Colonic mucosa (tissue), 4 donors: ENCODE results near the gene CNOT4. TPM values are rescaled to one million over a fixed set of nuclear protein-coding genes. Genes with fewer than 3 reads are reported as not detected.

Source experiments
- DNase-seq: peaks from one replicate; pipeline ENCODE4 v3.0.0-alpha.2; 2020
- H3K27ac ChIP-seq: fragments of 200-600 bp; one replicate; pipeline ENCODE4 v1.8.0; 2021
- H3K27me3 ChIP-seq: fragments of 200-600 bp; one replicate; pipeline ENCODE4 v1.8.0; 2021
- H3K36me3 ChIP-seq: fragments of 200-600 bp; one replicate; pipeline ENCODE4 v1.8.0; 2021
- H3K4me1 ChIP-seq: fragments of 200-600 bp; one replicate; pipeline ENCODE4 v1.8.0; 2021; ENCODE audit warnings: mild to moderate bottlenecking
- H3K4me3 ChIP-seq: fragments of 200-600 bp; one replicate; pipeline ENCODE4 v1.8.0; 2021
- H3K9ac ChIP-seq, 2 donors: one replicate each; pipeline ENCODE4 v1.7.0; 2013; ENCODE audit warnings: control low read depth in 2 of 2, low read depth in 2 of 2, low read length in 2 of 2
- H3K9me3 ChIP-seq: fragments of 200-600 bp; one replicate; pipeline ENCODE4 v1.8.0; 2021
- CTCF ChIP-seq: fragments of 200-600 bp; IDR thresholded peaks from one replicate; pipeline ENCODE4 v1.8.0; 2022; ENCODE audit warnings: antibody characterized with exemption, mild to moderate bottlenecking
- intact Hi-C: fragments of 100-400 bp; cut with DNase I; formaldehyde crosslinking; loops from one replicate; pipeline ENCODE4 v1.14.1; 2022
- total RNA-seq, 2 donors: library from RNA; stranded (reverse); fragmentation: NEBNext Ultra II Directional in 1 of 2; extraction: Animal tissue kit (Norgen Biotek cat#: 25700) in 1 of 2; gene quantifications; one replicate each; pipeline ENCODE4 v1.2.1, GENCODE V29; 2021
- donor health status: healthy.
- donor health status: DM: no; HTN: no; CAD: no.
- donor health status: DM: no; HTN: no; CAD: no.

Gene CNOT4
- total RNA-seq, 2 donors from 2014 or later, result 14.7 to 20.9 TPM

- intact Hi-C loops, result no loop called here
- no peaks in the 10 kb centered on the region for H3K9me3 ChIP-seq
- H3K27me3 ChIP-seq, result no peaks in the 10 kb centered on the region
- no peaks in the 10 kb centered on the region for H3K4me1 ChIP-seq
- DNase-seq, result no peak
- no peak for TF ChIP-seq CTCF
- no peak overlapping the region for H3K9ac ChIP-seq
- H3K36me3 ChIP-seq, result no peaks in the 10 kb centered on the region
- H3K27ac ChIP-seq, result no peak overlapping the region
- no peak overlapping the region for H3K4me3 ChIP-seq
Observed at GRCh38 chr7:135537453-135537852, 27.6 kb upstream of the CNOT4 start.

- TF ChIP-seq CTCF, result no peak
- Histone ChIP-seq H3K4me3 (no peak overlapping the region), H3K27ac (no peak overlapping the region), H3K4me1 (no peaks in the 10 kb centered on the region), H3K9ac (no peak overlapping the region), H3K36me3 (no peaks in the 10 kb centered on the region), H3K9me3 (no peaks in the 10 kb centered on the region), H3K27me3 (no peaks in the 10 kb centered on the region)
- intact Hi-C loops, result no loop called here
- no peak for DNase-seq
Observed at GRCh38 chr7:135536150-135536549, 26.2 kb upstream of the CNOT4 start.

- Histone ChIP-seq H3K9ac (no peak overlapping the region), H3K36me3 (no peaks in the 10 kb centered on the region), H3K4me3 (no peak overlapping the region), H3K27ac (no peak overlapping the region), H3K27me3 (no peaks in the 10 kb centered on the region), H3K4me1 (no peaks in the 10 kb centered on the region), H3K9me3 (no peaks in the 10 kb centered on the region)
- TF ChIP-seq CTCF, result no peak
- intact Hi-C loops, result no loop called here
- no peak for DNase-seq
Observed at GRCh38 chr7:135527025-135527424, 17.1 kb upstream of the CNOT4 start.

GRCh38 chr7:135525426-135525825, 15.5 kb upstream of the CNOT4 start:
- Histone ChIP-seq H3K4me3 (no peak overlapping the region), H3K9me3 (no peaks in the 10 kb centered on the region), H3K27me3 (no peaks in the 10 kb centered on the region), H3K27ac (no peak overlapping the region), H3K9ac (no peak overlapping the region), H3K4me1 (no peaks in the 10 kb centered on the region), H3K36me3 (no peaks in the 10 kb centered on the region)
- TF ChIP-seq CTCF, result no peak
- no peak for DNase-seq
- intact Hi-C loops, result no loop called here

GRCh38 chr7:135523146-135523545, 13.2 kb upstream of the CNOT4 start:
- Histone ChIP-seq H3K4me1 (no peaks in the 10 kb centered on the region), H3K36me3 (no peaks in the 10 kb centered on the region), H3K27ac (no peak overlapping the region), H3K27me3 (no peaks in the 10 kb centered on the region), H3K4me3 (no peak overlapping the region), H3K9ac (no peak overlapping the region), H3K9me3 (no peaks in the 10 kb centered on the region)
- DNase-seq, result no peak
- no peak for TF ChIP-seq CTCF
- intact Hi-C loops, result no loop called here

- intact Hi-C loops, result no loop called here
- no peaks in the 10 kb centered on the region for H3K9me3 ChIP-seq
- no peaks in the 10 kb centered on the region for H3K4me1 ChIP-seq
- H3K4me3 ChIP-seq, result no peak overlapping the region
- DNase-seq, result no peak
- no peak overlapping the region for H3K27ac ChIP-seq
- no peaks in the 10 kb centered on the region for H3K36me3 ChIP-seq
- H3K27me3 ChIP-seq, result no peaks in the 10 kb centered on the region
- TF ChIP-seq CTCF, result no peak
- no peak overlapping the region for H3K9ac ChIP-seq
Observed at GRCh38 chr7:135522509-135522908, 12.6 kb upstream of the CNOT4 start.
